Kidney epithelial cell (primary cell): ENCODE measurements around the gene GATA3. TPM values are rescaled to one million over a fixed set of nuclear protein-coding genes. Genes with fewer than 3 reads are reported as not detected.
A peak's percentile ranks its signal among the peaks of the same experiment; 100 is the strongest.

Source experiments
- DNase-seq: peaks from one replicate; pipeline ENCODE4 v3.0.0-alpha.2; 2010; ENCODE audit warnings: low read depth
- H3K27me3 ChIP-seq: 2 replicates; pipeline ENCODE4 v1.6.0; 2011; ENCODE audit warnings: low read length; ENCODE audit not compliant: control insufficient read depth, insufficient read depth
- H3K36me3 ChIP-seq: 2 replicates; pipeline ENCODE4 v1.5.1; 2011; ENCODE audit warnings: low read length; ENCODE audit not compliant: control insufficient read depth, insufficient read depth
- H3K4me3 ChIP-seq: 2 replicates; pipeline ENCODE4 v1.5.1; 2011; ENCODE audit warnings: low read depth, mild to moderate bottlenecking, control low read depth, low read length
- total RNA-seq: library from RNA; depleted of rRNA; stranded (reverse); fragments of >200 nt; gene quantifications from 2 replicates; pipeline ENCODE4 v1.2.3, GENCODE V29; 2015
- TF ChIP-seq, protein P1 (sequence below): IDR thresholded peaks from 2 replicates; pipeline ENCODE4 v1.5.1; 2011; ENCODE audit warnings: mild to moderate bottlenecking, moderate library complexity, low read length, control low read depth, inconsistent platforms; ENCODE audit not compliant: insufficient read depth, poor library complexity, severe bottlenecking

GATA3 gene
- total RNA-seq, 1 donor from 2014 or later, result 10.9 TPM

- DNase-seq, result no peak
- Histone ChIP-seq H3K4me3 (peak overlapping the region; percentile 3), H3K27me3 (peaks cover 90% of the 10 kb centered on the region), H3K36me3 (no peaks in the 10 kb centered on the region)
- TF ChIP-seq, protein P1, sequence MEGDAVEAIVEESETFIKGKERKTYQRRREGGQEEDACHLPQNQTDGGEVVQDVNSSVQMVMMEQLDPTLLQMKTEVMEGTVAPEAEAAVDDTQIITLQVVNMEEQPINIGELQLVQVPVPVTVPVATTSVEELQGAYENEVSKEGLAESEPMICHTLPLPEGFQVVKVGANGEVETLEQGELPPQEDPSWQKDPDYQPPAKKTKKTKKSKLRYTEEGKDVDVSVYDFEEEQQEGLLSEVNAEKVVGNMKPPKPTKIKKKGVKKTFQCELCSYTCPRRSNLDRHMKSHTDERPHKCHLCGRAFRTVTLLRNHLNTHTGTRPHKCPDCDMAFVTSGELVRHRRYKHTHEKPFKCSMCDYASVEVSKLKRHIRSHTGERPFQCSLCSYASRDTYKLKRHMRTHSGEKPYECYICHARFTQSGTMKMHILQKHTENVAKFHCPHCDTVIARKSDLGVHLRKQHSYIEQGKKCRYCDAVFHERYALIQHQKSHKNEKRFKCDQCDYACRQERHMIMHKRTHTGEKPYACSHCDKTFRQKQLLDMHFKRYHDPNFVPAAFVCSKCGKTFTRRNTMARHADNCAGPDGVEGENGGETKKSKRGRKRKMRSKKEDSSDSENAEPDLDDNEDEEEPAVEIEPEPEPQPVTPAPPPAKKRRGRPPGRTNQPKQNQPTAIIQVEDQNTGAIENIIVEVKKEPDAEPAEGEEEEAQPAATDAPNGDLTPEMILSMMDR, result no peak
Observed at GRCh38 chr10:8052956-8053445, 1.5 kb upstream of the GATA3 start.

GRCh38 chr10:8053446-8054243 is 843 bp upstream of the GATA3 start:
- H3K36me3 ChIP-seq, result no peaks in the 10 kb centered on the region
- TF ChIP-seq, protein P1, result peak; percentile 90
- no peak for DNase-seq
- peak overlapping the region; percentile 28 for H3K4me3 ChIP-seq
- H3K27me3 ChIP-seq, result peaks cover 90% of the 10 kb centered on the region

DNA sequence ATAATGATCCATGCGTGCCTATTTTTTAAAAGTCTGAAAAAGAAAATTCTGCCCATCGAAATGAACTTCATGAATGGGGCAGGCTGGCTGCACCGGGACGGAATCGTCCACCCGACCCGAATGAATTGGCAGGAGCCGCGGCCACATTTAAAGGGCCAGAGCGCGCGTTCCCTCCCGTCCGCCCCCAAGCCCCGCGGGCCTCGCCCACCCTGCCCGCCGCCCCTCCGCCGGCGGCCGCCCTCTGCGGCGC is 319 bp upstream of the GATA3 start:
- peaks cover 89% of the 10 kb centered on the region for H3K27me3 ChIP-seq
- no peaks in the 10 kb centered on the region for H3K36me3 ChIP-seq
- TF ChIP-seq, protein P1, result no peak
- H3K4me3 ChIP-seq, result peak overlapping the region; percentile 28
- DNase-seq, result no peak

- Histone ChIP-seq H3K27me3 (peaks cover 74% of the 10 kb centered on the region), H3K4me3 (peak overlapping the region; percentile 43), H3K36me3 (no peaks in the 10 kb centered on the region)
- TF ChIP-seq, protein P1, result no peak
- no peak for DNase-seq
Observed at GRCh38 chr10:8055420-8056349, 1.2 kb downstream of the GATA3 start.

DNA sequence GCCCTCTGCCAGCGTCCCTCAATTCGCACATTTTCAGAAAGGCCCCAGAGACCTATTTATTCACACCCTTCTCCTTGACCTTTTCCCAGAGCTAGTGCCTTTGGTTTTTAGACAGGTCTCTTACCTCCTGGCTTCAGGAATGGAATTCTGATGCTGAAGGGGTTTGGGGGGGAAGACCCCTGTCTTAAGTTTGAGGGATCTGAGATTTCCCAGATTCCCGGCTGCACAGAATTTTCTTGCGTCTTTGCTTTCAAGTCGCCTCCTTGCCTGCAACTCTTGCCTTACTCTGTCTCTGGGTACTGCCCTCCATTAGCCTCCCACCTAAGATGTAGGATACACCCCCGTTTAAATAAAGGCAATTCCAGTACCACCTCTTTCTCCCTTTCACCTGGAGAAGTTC is 1.9 kb downstream of the GATA3 start:
- no peak for DNase-seq
- H3K36me3 ChIP-seq, result no peaks in the 10 kb centered on the region
- TF ChIP-seq, protein P1, result no peak
- peak overlapping the region; percentile 43 for H3K4me3 ChIP-seq
- H3K27me3 ChIP-seq, result peaks cover 70% of the 10 kb centered on the region
